ENCODE measurements around the gene COL4A1.

Gene COL4A1

DNA sequence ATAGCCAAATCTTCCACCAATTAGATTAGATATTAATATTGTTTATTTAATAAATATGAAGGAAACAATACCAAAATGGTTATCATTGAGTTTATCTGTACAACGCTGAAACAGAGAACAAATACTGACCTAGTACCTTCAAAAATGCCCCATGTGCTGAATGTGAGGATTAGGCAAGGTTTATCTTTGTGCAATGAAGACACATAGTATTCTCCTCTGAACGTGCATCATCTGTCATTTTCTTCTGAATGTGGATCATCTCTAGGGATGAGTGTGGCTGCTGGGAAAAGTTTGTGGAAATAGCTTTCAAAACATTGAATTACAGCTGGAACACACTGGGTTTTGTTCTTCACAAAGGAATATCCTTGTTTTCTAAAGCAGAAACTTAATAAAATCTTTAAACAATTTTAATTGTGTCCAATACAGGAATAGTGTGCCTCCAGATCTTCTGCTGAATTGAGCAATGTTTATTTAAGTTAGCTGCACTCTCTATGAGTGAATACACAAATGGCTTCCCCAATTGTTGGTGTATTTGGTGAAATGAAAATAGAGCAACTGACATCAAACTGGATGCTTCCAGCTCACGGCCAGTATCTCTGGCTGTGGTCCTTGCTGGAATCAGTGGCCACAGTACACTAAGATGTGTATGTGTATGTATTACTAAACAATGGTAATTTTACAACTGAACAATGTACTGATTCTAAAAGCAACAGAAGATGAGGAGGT lies 6.7 kb downstream of the COL4A1 start:
- no peak overlapping the region for H3K4me3 ChIP-seq (ENCODE audit: low read length)
- no peak for DNase-seq (ENCODE audit: low read depth, low spot score)

DNA sequence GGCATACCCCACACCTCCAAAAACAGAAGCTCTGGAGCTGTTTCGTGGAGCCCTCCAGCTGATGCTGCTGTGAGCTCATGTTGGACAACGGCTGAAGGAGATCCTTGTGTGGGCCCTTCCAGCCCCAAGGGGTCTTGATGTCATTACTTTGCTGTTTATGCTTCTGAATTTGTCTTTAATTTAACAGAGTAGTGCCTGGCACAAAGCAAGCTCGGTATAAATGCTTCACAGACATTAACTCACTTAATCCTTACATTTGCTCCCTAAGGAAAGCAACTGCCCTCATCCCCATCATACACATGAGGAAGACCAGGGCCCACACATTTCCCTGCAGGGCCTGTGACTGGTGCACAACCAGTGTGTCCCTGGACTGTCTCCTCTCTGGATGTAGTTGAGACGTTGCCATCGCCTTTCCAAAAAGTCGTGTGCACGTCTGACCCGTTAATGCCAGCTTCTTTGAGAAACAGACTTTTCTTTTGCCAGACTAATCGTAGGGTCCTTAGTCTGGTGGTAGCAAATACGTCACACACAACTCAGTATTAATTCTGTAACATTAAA lies 7.6 kb downstream of the COL4A1 start:
- no peak for DNase-seq (ENCODE audit: low read depth, low spot score)
- no peak overlapping the region for H3K4me3 ChIP-seq (ENCODE audit: low read length)

DNA sequence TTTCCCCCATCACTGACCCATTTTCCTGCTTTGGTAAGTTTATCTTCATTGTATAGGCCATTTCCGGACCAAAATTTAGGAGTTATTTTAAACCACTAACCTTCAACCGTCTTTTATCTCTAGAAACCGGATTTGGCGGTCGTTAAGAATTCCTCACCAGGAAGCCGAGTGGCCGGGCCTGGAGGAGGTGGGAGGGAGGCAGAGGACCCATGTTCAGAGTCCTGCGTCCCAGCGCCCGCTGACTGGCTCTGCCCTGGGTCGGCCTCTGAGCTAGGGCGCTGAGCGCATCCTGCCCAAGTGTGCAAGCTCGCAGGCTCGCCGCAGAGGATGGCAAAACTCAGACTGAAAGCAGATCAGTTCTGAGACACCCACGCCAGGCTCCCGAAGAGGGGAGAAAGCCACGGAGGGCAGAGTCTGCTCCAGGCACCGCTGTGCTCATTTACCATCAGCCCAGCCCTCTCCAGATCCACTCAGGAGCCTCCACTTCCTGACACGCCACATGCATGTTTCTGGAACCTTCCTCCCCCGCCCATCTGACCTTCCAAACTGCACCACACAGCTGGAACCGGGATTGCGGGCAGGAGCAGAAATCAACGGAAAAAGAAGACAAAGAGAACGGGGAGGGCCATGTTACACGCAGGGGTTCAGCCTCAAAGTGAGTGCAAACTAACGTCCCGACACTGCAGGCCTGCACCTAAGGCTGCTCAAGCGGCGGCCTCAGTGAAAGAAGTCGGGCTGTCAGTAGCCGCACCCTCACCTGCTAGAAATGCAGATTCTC lies 8.3 kb downstream of the COL4A1 start:
- no peak for DNase-seq (ENCODE audit: low read depth, low spot score)
- no peak overlapping the region for H3K4me3 ChIP-seq (ENCODE audit: low read length)

DNA sequence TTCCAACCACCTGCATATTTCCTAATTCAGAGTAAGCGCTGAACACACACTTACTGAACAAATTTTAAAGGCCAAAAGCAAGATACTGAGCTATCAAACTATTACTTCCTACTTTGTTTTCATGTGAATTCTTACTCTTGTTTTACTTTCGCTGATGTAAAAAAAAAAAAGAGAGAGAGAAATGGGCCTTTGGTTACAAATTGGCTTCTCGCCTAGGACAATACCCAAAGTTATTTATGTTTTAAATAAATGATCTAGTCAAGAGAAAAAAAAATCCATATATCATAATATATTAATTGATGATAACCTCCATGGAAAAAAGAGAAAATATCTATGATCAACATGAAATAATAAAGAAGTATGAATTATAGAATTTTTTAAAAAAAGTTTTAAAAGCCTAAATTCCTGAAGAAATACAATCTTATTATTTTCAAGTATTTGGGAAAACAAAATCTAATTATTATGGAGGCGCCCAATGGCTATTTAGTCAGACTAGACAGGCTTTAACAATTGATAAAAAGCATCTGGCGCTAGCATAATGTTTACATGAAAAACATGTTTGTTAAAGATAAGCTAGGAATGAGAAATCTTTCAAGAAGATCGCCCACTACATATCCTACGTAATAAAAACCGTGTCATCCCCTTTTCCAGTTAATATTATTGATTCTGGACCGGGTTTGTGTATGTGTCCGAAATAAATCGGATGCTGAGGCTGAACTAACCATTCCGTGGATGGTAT lies 9.0 kb downstream of the COL4A1 start:
- no peak overlapping the region for H3K4me3 ChIP-seq (ENCODE audit: low read length)
- DNase-seq (ENCODE audit: low read depth, low spot score) = no peak

DNA sequence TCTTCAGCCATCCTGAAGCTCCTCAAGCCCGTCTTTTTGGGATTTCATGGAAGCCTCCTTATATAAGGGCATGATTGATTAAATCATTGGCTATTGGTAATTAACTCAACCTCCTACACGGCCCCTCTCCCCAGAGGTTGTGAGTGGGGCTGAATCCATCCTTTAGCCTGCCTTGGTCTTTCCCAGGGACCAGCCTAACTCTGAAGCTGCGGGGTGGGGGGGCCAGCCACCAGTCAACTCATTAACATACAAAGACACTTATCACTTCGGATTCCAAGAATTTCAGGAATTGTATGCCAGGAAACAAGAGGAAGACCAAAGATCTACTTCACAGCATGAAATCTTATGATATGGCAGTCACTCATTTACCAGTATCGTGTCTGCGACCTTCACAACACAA lies 9.9 kb downstream of the COL4A1 start:
- H3K4me3 ChIP-seq (ENCODE audit: low read length) = no peak overlapping the region
- DNase-seq (ENCODE audit: low read depth, low spot score) = no peak

DNA sequence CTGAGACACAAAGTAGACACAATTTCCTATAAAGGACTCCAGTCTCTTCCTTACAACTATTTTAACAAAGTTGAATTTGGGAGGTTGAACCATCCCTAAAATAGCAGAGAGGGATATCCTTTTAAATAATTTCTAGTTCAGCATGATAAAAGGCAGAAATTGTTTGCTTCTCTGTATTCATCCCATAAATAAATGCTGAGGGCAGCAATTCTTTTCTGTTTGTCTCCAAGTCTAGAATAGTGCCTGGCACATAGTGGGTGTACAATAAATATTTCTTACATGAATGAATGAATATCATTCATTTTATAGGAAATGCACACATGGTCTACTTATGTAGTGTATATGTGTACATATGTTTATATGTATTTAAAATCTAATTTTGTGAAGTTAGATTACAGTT lies 12.3 kb downstream of the COL4A1 start:
- no peak for DNase-seq (ENCODE audit: low read depth, low spot score)
- H3K4me3 ChIP-seq (ENCODE audit: low read length) = no peak overlapping the region

DNA sequence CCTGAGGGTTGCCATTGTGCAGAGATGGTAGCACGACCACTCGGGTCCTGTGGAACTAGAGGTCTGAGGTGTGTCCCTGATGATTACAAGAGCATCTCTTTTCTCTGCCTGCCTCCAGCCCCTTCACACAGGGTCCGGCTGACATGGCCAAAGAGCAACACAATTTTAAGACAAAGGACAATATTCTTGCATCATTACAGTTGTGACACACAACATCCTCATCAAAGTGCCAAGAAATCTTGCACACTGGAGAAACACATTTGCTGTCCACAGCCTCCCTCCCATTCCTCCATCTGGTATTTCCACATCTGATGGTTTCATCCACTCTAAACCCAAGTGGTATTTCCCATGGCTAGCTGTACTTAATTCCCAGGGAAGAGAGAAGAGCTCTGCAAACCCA lies 12.8 kb downstream of the COL4A1 start:
- no peak for DNase-seq (ENCODE audit: low read depth, low spot score)

DNA sequence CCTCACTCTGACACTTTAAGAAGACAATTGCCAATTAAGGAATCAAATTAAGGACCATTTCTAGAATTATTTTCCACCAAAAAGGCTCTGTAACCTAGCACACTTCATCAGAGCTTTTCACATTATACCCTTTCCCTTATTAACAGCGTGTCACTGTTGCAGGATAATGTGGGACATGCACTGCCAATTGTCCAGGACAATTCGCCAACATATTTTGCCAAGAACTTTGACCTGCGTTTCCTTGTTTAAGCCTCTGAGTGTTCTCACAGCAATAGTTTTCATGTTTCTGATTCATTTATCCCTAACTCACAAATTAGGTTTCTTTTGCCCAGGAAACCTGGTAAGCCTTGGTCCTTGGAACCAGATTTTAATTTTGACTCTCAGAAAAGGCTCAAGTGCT lies 13.3 kb downstream of the COL4A1 start:
- no peak overlapping the region for H3K4me3 ChIP-seq (ENCODE audit: low read length)
- no peak for DNase-seq (ENCODE audit: low read depth, low spot score)

More for the DNA sequence above, 12.8 kb downstream of the COL4A1 start:
- H3K4me3 ChIP-seq (ENCODE audit: low read length) = no peak overlapping the region

DNA sequence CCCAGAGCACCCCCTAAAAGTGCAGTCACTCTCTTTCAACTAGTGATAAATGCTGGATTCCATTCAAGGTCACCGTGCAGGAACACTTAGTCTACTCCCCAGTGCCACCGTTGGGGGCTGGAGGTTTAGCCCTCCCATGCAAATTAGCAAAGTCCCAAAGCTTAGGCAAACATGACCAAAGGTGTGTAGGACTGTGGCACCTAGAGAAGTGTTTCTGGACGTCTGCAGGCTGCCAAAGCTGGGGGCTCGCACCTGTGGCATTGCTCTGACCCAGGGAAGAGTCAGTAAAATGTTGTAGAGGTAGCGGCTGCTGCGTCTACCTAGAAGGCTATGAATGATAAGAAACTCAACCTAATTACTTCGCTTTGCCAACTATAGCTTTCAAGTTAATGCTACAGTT lies 13.9 kb downstream of the COL4A1 start:
- no peak for DNase-seq (ENCODE audit: low read depth, low spot score)
- H3K4me3 ChIP-seq (ENCODE audit: low read length) = no peak overlapping the region

DNA sequence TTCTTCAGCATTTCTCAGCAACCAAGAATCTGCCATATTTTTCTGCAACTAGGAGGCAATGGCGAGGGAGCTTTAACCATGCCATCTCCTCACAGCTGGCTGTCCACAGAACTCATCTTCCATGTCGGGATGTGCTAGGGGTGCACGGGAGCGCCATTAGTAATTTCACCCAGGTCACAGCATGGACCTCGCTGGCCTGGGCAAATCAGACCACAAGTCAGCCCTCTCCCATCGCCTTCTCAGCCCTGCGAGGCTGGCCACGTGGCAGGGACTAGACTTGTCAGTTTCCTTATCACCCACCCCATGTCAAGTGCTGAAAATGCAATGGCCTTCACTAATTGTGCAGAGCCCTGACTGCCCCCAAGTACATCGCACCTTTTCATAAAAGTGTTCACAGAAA lies 15.7 kb downstream of the COL4A1 start:
- no peak overlapping the region for H3K4me3 ChIP-seq (ENCODE audit: low read length)
- DNase-seq (ENCODE audit: low read depth, low spot score) = no peak

DNA sequence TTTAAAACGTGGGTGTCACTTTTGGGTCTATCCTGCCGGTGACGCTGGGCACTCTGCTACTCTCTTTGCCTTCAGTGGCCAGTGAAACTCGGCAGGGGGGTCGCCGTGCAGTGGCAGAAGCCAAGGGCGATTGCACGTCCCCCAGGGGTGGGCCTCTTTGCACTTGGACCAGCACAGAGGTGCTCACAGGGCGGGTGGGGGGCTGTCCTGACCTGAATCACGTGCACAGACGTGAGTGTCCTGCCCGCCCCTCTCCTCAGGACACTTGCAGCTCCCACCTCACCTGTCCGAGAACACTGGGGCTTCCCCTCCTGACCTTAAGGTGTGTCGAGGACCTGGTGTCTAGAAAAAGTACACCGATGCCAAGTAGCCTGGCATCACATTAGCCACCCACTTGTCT lies 16.1 kb downstream of the COL4A1 start:
- no peak for DNase-seq (ENCODE audit: low read depth, low spot score)
- H3K4me3 ChIP-seq (ENCODE audit: low read length) = no peak overlapping the region

DNA sequence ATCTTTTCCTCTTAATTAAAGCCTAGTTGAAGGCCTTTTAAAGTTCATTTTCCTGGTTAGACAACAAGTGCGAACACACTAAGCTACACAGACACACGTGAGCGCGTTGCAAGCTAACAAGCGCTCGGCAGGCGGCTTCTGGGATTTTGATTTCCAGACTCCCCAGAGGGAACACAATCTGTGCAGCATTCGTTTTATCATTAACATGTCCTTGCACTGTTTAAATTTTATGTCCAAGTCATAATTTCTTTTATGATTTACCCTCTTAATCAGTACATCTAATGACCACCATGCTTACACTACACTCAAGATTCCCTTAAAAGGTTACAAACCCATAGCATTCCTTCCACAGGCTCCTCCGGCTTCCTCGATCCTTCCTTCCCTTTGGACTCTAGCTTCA lies 16.8 kb downstream of the COL4A1 start:
- H3K4me3 ChIP-seq (ENCODE audit: low read length) = no peak overlapping the region
- no peak for DNase-seq (ENCODE audit: low read depth, low spot score)

DNA sequence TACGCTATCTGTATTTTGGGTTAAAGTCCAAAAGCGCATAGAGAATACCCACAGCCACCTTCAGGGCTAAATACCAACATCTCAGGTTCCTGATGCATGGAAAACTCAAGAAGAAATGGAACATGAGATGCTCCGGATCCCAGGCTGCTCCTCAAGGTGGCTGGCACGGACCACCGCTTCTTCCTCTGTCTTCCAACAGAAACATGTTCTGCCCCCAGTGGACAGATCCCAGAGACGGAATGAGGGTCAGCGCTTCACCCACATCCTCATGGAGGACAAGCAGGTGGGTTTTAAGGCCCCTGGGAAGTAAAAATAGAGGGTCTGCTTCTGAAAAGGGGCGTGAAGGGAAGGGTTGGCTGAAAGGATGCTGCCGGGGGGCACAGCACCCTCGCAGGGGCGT lies 17.3 kb downstream of the COL4A1 start:
- no peak for DNase-seq (ENCODE audit: low read depth, low spot score)
- no peak overlapping the region for H3K4me3 ChIP-seq (ENCODE audit: low read length)

DNA sequence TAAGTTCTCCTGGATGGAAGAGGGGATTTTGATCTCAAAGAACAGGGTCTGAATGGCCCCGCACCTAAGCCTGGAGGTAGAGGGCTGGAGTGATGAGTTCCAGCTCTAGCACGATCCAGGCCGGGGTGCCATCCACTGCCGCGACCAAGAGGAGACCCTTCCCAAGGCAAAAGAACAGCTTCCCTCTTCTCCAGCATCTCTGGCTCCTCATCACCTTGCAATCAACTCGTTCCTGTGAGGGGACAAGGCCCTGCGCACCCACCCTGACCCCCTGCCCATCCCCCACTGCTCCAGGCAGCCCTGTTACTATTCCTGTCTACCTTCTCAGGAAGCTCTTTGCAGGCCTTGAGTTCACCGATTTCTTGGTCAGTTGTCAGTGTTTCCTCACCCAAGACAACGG lies 17.8 kb downstream of the COL4A1 start:
- DNase-seq (ENCODE audit: low read depth, low spot score) = no peak
- no peak overlapping the region for H3K4me3 ChIP-seq (ENCODE audit: low read length)

DNA sequence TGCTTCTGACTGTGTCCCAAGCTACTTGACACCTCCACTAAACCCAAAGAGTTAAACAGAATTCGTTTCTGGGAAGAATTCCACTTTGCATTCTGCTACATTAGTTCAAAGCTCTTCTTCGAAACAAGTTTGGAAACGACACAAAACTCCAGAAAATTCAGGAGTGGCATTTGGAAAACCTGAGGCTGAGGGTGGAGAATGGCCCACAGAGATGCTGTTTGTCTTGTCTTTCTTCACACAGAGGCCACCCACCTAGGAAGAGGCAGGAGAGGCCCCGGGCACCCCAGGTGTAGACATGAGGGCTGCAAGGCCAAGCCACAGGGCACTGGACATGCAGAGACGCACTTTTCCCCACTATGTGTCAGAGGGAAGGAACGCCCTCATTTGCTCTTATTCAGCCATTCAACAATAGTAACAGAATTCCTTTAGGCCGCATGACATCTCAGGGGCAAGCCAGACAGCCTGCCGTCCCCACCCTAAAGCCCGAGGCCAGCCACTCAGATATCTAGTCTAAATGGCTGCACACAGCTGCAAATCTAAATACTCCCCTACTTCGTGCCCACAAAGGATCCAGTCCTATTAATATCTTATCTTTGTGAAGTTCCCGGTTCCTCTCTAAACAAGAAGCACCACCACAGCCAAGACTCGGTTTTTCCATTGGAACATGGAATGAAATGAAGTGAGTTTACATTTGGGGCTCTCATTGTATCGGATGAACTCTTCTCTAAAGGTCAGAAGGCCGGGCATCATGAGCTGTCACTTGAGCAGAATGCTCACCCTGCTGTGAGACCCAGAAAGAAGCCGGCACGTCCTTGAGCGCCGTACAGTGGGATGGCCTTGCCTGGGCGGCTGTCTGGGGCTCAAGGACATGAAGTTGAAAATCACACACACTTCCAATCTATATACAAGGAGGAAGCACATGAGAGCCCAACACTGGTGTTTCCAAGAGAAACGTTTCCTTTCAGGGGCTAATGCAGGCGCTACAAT lies 19.8 kb downstream of the COL4A1 start:
- H3K4me3 ChIP-seq (ENCODE audit: low read length) = no peak overlapping the region
- DNase-seq (ENCODE audit: low read depth, low spot score) = no peak

DNA sequence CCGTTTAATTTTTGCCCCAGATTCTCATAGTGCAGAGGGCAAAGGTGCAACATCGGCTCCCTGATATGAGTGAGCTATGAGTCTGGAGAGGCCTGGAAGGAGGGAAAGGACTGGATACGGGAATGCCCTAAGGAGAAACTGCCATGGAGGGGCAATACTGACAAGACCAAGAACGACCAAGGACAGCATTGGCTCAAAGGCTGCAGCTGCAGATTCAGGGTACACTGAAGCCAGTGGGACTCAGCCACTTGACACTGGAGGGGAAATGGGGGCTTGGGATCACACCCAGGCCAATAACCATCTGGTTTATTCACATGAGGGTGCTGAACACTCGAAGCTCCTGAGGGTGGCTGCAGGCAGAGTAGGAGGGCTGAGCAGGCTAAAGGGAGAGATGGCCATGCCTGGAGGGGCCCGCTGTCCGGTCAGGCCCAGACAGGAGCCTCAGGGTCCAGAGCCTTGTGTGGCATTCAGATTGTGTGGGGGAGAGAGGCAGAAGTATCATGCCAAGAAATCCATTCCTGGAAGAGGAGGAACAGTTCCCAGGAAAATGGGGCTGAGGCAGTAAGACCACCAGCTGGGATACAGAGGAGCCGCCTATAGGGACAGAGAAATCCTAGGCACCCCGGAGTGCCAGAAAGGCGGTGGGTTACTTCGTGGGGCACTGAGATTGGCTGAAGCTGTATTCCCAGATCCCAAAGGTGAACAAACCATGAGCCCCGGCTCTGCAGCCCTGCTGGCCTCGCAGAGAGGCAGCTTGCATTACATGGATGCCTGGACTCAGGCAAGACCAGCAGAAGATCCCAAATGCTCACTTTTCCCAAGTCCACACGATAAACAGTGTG lies 20.7 kb downstream of the COL4A1 start:
- H3K4me3 ChIP-seq (ENCODE audit: low read length) = no peak overlapping the region
- no peak for DNase-seq (ENCODE audit: low read depth, low spot score)

DNA sequence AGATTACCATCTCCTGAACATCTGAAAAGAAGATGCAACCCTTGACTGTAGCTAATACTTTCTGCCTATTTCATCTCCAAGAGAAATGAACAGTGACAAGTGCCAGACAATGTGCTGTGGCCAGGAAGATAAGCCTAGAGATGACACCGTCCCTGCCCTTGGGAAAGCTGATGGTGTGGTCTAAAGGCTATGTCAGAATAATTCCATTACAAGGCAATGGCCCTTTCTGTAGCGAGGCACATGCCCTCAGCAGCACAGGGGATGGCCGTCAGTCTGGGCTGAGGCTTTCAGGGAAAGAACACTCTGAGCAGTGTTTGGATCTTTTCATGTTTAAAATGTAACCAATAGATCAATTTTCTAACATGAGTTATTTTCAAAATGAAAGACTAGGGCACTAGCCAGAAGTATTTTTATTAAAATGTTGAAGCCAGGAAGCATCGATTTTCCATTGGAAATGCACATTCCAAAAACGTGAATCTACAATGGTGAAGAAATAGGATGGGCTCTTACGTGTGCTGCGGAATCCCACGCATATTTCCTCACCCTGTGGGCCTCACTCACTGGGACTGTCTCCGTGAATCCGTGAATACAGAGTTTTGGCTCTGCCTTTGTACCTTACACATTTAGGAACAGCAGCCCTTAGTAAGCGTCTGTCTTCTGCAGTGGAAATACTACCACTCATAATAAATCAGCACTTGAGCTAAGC lies 22.0 kb downstream of the COL4A1 start:
- H3K4me3 ChIP-seq (ENCODE audit: low read length) = no peak overlapping the region
- no peak for DNase-seq (ENCODE audit: low read depth, low spot score)
